HG03442 (cell line): ENCODE data around the gene UBR2.
"Not testable (repeated sequence)": the region's sequence is repeated elsewhere in the genome, so short reads cannot be mapped to it uniquely, and the experiment has no call there.

Experiments
- ATAC-seq: cut with Tn5 transposase; IDR thresholded peaks from one replicate; pipeline ENCODE4 v1.9.1; 2021; ENCODE audit warnings: mild to moderate bottlenecking, moderate library complexity; ENCODE audit not compliant: unreplicated experiment

The UBR2 gene

DNA sequence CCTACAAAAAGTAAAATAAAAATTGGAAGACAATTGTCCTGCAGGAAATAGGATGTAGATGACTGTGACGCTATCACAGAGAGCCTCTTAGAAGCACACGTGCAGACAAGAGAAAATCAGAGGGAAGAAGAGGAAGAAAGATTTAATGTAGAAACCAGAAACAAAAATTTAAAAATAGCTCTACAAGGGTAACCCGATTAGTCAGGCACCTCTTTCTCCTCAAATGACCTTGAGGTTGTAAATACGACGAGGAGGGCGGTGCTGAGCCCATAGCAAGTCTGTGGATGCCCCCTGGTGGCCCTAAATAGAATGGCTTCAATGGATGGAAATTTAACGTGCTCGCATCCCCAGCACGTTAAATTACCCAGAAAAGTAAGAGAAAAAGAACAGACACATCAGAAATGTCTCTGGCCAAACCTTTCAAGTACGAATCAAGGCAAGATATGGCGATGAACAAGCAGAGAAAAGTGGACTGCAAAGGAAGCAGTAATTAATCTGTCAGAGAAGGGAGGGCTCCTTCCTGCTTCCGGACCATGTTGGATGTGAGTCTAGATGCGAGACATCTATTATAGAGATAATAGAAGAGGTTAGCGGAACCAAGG is 162.8 kb downstream of the UBR2 start:
- ATAC-seq = peak; percentile 70

DNA sequence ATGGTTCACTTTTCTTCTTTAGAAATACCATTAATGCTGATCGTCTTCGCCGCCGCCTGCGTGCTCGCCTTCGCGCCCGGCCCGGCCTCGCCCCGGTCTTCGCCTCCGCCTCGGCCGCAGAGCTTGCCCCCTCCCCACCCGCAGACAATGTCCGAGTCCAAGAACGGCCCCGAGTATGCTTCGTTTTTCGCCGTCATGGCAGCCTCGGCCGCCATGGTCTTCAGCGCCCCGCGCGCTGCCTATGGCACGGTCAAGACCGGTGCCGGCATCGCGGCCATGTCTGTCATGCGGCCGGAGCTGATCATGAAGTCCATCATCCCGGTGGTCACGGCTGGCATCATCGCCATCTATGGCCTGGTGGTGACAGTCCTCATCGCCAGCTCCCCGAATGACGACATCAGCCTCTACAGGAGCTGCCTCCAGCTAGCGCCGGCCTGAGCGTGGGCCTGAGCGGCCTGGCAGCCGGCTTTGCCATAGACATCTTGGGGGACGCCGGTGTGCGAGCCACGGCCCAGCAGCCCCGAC is 163.3 kb downstream of the UBR2 start:
- peak; percentile 10 for ATAC-seq

DNA sequence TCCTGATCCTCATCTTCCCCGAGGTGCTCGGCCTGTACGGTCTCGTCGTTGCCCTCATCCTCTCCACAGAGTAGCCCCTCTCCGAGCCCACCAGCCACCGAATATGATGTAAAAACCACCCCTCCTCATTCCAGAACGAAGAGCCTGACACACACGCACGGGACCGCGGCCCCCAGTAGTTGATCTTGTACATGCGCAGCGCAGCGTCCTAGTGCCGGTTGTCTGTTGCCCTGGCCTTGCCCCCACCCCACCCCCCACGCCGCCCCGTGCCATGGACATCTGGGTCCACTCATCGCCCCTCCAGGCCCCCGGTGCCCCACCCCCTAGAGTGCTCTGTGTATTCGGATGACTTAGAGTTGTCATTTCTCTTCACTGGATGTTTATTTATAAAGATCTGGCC is 163.8 kb downstream of the UBR2 start:
- ATAC-seq = no peak

GRCh38 chr6:42729731-42730130 is 165.9 kb downstream of the UBR2 start:
- ATAC-seq = no peak

DNA sequence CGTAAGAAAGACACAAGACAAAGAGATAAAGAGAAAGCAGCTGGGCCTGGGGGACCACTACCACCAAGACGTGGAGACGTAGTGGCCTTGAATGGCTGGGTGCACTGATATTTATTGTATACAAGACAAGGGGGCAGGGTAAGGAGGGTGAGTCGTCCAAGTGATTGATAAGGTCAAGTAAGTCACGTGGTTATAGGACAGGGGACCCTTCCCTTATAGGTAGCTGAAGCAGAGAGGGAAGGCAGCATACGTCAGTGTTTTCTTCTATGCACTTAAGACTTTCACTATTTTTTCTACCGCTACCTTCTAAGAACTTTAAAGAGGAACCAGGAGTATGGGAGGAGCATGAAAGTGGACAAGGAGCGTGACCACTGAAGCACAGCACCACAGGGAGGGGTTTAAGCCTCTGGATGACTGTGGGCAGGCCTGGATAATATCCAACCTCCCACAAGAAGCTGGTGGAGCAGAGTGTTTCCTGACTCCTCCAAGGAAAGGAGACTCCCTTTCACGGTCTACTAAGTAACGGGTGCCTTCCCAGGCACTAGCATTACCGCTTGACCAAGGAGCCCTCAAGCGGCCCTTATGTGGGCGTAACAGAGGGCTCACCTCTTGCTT is 170.1 kb downstream of the UBR2 start:
- not testable (repeated sequence) for ATAC-seq

DNA sequence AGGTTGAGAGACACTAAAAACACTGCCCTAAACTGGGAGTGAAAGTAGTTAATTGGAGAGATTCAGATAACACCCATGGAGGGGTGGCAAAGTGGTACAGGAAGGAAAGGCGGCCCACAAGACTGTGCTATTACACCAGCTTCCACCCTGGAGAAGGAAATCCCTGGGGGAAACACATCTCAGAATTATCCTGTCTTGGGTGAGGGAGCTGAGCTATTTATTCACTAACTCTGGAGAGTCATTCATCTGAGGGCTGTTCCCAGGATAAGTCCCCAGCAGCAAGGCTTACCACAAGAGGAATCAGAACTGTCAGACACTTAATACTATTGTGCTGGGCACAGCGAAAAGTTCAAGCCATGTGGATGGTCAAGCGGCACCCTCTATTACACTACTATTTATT is 172.1 kb downstream of the UBR2 start:
- ATAC-seq = no peak

- no peak for ATAC-seq
These were observed 176.9 kb downstream of the UBR2 start for GRCh38 chr6:42740725-42741124.

DNA sequence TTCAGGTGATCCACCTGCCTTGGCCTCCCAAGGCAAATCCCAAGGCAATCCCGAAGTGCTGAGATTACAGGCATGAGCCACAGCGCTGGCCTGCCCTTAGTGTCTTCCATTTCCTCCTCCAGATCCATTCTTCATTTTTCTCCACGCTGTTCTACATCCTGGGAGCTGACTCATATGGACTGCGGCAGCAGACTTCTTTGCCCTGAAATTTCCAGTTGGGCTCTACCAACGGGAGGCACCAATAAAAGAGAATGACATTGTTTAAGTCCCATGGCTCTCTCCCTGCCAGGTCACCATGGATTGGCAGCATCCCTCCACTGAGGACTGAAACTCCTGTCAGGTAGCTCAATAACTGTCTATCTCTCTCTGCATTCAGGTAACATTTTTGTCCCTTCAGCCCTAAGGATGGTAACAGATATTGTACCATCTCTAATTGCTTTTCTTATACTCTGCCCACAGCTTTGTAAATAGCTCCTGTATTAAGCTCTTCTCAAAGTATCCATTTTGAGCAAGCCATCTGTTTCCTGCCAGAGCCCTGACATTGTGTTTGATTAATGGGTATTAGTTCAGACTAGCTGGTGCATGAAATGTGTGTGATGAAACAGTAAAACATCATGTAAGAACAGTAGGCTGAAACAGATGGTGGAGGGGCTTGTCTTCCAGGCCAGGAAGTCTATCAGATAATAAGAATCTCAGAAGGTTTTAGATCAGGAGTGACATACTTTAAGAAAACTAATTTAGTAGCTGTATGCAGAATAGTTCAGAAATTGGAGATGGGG is 178.5 kb downstream of the UBR2 start:
- no peak for ATAC-seq
